ENCODE data around the gene TIMM44.

DNA sequence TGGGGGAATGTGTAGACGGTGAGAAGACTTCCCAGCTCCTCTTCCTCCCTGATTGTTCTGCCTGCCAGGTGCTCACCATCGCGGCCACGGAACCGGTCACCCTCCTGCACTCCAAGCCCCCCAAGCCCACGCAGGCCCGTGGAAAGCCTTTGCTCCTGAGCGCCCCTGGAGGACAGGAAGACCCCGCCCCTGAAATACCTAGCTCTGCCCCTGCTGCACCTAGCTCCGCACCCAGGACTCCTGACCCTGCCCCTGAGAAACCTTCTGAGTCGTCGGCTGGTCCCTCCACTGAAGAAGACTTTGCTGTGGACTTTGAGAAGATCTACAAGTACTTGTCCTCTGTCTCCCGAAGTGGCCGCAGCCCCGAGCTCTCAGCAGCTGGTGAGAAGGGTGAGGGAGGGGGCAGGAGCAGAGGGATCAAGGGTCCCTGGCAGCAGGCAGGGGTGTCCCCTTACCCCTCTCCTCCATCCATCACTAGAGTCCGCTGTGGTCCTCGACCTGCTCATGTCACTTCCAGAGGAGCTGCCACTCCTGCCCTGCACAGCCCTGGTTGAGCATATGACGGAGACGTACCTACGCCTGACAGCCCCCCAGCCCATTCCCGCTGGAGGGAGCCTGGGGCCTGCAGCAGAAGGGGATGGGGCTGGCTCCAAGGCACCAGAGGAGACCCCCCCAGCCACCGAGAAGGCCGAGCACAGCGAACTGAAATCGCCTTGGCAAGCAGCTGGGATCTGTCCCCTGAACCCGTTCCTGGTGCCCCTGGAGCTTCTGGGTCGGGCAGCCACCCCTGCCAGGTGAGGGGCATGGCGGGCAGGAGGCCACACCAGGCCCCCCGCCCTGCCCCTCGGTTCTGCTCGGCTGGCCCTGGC, 21.3 kb downstream of the TIMM44 start:
- TF ChIP-seq GATA2 (IDR thresholded peaks at IDR 0.05; ENCODE audit: low read depth, low read length) (no peak), GATA3 (IDR thresholded peaks at IDR 0.05; ENCODE audit: low read depth, low read length) (no peak)

Measured in SH-SY5Y (cell line).